GM21529 (cell line): ENCODE data around the gene INTS6.
A peak's percentile ranks its signal among the peaks of the same experiment; 100 is the strongest.

ENCODE experiments used
- ATAC-seq: cut with Tn5 transposase; IDR thresholded peaks from one replicate; pipeline ENCODE4 v1.9.1; 2021; ENCODE audit not compliant: unreplicated experiment

Gene INTS6

GRCh38 chr13:51455532-51455931, 2.7 kb upstream of the INTS6 start:
- no peak for ATAC-seq

GRCh38 chr13:51453959-51454703, 1.3 kb upstream of the INTS6 start:
- ATAC-seq = no peak

GRCh38 chr13:51453207-51453958, 547 bp upstream of the INTS6 start:
- ATAC-seq = peak; percentile 41

- peak; percentile 32 for ATAC-seq
These were observed 1.1 kb downstream of the INTS6 start for GRCh38 chr13:51451467-51452360.

GRCh38 chr13:51451134-51451466, 1.7 kb downstream of the INTS6 start:
- no peak for ATAC-seq

GRCh38 chr13:51449018-51449417, 3.8 kb downstream of the INTS6 start:
- no peak for ATAC-seq

GRCh38 chr13:51444922-51445321, 7.9 kb downstream of the INTS6 start:
- ATAC-seq = no peak

- ATAC-seq = no peak
These were observed 12.5 kb downstream of the INTS6 start for GRCh38 chr13:51440381-51440780.

GRCh38 chr13:51437550-51438127, 15.2 kb downstream of the INTS6 start:
- no peak for ATAC-seq

- no peak for ATAC-seq
These were observed 17.7 kb downstream of the INTS6 start for GRCh38 chr13:51435002-51435578.

GRCh38 chr13:51432576-51432975, 20.3 kb downstream of the INTS6 start:
- ATAC-seq = no peak

GRCh38 chr13:51426982-51427381, 25.9 kb downstream of the INTS6 start:
- no peak for ATAC-seq

- no peak for ATAC-seq
These were observed 27.3 kb downstream of the INTS6 start for GRCh38 chr13:51425410-51426042.

GRCh38 chr13:51423766-51424165, 29.1 kb downstream of the INTS6 start:
- no peak for ATAC-seq

GRCh38 chr13:51422484-51422883, 30.4 kb downstream of the INTS6 start:
- no peak for ATAC-seq

- peak; percentile 40 for ATAC-seq
These were observed 31.9 kb downstream of the INTS6 start for GRCh38 chr13:51420681-51421490.

GRCh38 chr13:51419001-51419636, 33.7 kb downstream of the INTS6 start:
- peak; percentile 55 for ATAC-seq

GRCh38 chr13:51417716-51418115, 35.1 kb downstream of the INTS6 start:
- ATAC-seq = no peak

GRCh38 chr13:51416107-51416506, 36.7 kb downstream of the INTS6 start:
- ATAC-seq = no peak
